ENCODE data around the gene RNF123. TPM values are rescaled to one million over a fixed set of nuclear protein-coding genes. Genes with fewer than 3 reads are reported as not detected.

Gene RNF123
- total and polyA plus RNA-seq, 2 donors (not counting 3 experiments of a cell fraction or from before 2014, with no cell fraction given) = 43.4 to 59.3 TPM

- no peak overlapping the region for H3K4me2 ChIP-seq (ENCODE audit: insufficient read depth, low read length)
- no peak for TF ChIP-seq JUN (IDR thresholded peaks at IDR 0.05; ENCODE audit: borderline replicate concordance, insufficient read depth, insufficient read length, low read depth)
- no peak for TF ChIP-seq CTCF (IDR thresholded peaks at IDR 0.05; ENCODE audit: extremely low read depth in 1 of 2, insufficient read depth in 1 of 2, low read depth in 1 of 2, low read length in 2 of 2)
- no peak for TF ChIP-seq EZH2 (IDR thresholded peaks at IDR 0.05; ENCODE audit: borderline replicate concordance, low read depth, low read length, severe bottlenecking)
- TF ChIP-seq GATA2 (IDR thresholded peaks at IDR 0.05; ENCODE audit: insufficient read depth, insufficient read length, low read depth, low read length) = no peak
- H2AFZ ChIP-seq (ENCODE audit: low read depth, low read length) = no peak overlapping the region
- H3K9me1 ChIP-seq (replicated peaks; ENCODE audit: control insufficient read depth, extremely low read depth, insufficient read depth, low read length) = no peaks in the 10 kb centered on the region
- no peaks in the 10 kb centered on the region for H3K27me3 ChIP-seq (ENCODE audit: control insufficient read depth in 2 of 2, insufficient read depth in 2 of 2, low read length in 2 of 2)
- H3K9ac ChIP-seq (replicated peaks; ENCODE audit: extremely low read depth, insufficient read depth, low read length) = no peak overlapping the region
- no peak overlapping the region for H3K27ac ChIP-seq (ENCODE audit: insufficient read depth, low read depth, low read length)
- DNase-seq (ENCODE audit: low read depth, low spot score) (no peak), FAIRE-seq (no peak)
- no peaks in the 10 kb centered on the region for H3K36me3 ChIP-seq (ENCODE audit: control insufficient read depth in 2 of 2, extremely low read depth in 1 of 2, insufficient read depth in 2 of 2, low read length in 2 of 2)
- CTCF ChIA-PET = interaction anchor here (1.9 kb wide), 1 partner anchor 112 kb away, joined by 5 read pairs; no protein-coding TSS in a partner anchor
- no peaks in the 10 kb centered on the region for H3K79me2 ChIP-seq (ENCODE audit: control insufficient read depth, insufficient read depth, low read length)
- H3K4me1 ChIP-seq (ENCODE audit: control insufficient read depth, extremely low read depth, insufficient read depth, low read length) = no peaks in the 10 kb centered on the region
- BruUV-seq (replicated peaks) = no TSS peak
- no peak overlapping the region for H3K4me3 ChIP-seq (replicated peaks in 1 of 3; ENCODE audit: insufficient read depth in 1 of 3, low read depth in 1 of 3, low read length in 3 of 3)
- no peaks in the 10 kb centered on the region for H4K20me1 ChIP-seq (replicated peaks; ENCODE audit: control insufficient read depth, extremely low read depth, insufficient read depth, low read length)
- H3K9me3 ChIP-seq (replicated peaks; ENCODE audit: control insufficient read depth, insufficient read depth, low read length) = no peaks in the 10 kb centered on the region
- intact Hi-C loops (cut with micrococcal nuclease) = no loop called here
- POLR2A ChIA-PET = no interaction called here
- dilution Hi-C loops (cut with MboI; ENCODE audit: extremely low pct_ligation_motif_present, low sequenced_read_pairs) = no loop called here
Measured at GRCh38 chr3:49652218-49652902, 37.0 kb upstream of the RNF123 start.
